NCI-H226 (cell line): ENCODE data around the gene EIF3I.

Experiments used
- DNase-seq: peaks from one replicate; pipeline ENCODE4 v3.0.0-alpha.2; 2015

Gene EIF3I

GRCh38 chr1:32221980-32222755 lies at the start of gene EIF3I, which contains the start of gene TMEM234:
Gene EIF3I, plus strand, starts transcription at chr1:32222407. Its CDS starts 35 bp downstream, at chr1:32222442.
Gene TMEM234, minus strand, starts transcription at chr1:32222353. Its CDS starts 31 bp downstream, at chr1:32222322.
- DNase-seq = peak; percentile 90

- DNase-seq = peak; percentile 34
Measured at GRCh38 chr1:32172621-32173245, 49.5 kb upstream of the EIF3I start.

- no peak for DNase-seq
Measured at GRCh38 chr1:32178380-32179192, 43.6 kb upstream of the EIF3I start.

GRCh38 chr1:32179193-32179442 lies 43.1 kb upstream of the EIF3I start:
- DNase-seq = no peak

- peak; percentile 94 for DNase-seq
Measured at GRCh38 chr1:32179443-32180185, 42.6 kb upstream of the EIF3I start, which contains the start of gene TXLNA. Gene TXLNA, plus strand, starts transcription at chr1:32179675. Its CDS starts 671 bp downstream, at chr1:32180346.

GRCh38 chr1:32180186-32181060 lies 41.8 kb upstream of the EIF3I start:
- peak; percentile 43 for DNase-seq

GRCh38 chr1:32181065-32181464 lies 41.1 kb upstream of the EIF3I start:
- no peak for DNase-seq

GRCh38 chr1:32181563-32181962 lies 40.6 kb upstream of the EIF3I start:
- DNase-seq = no peak

- DNase-seq = no peak
Measured at GRCh38 chr1:32182060-32182459, 40.1 kb upstream of the EIF3I start.

- no peak for DNase-seq
Measured at GRCh38 chr1:32184650-32185049, 37.6 kb upstream of the EIF3I start.

GRCh38 chr1:32186077-32186476 lies 36.1 kb upstream of the EIF3I start:
- no peak for DNase-seq

GRCh38 chr1:32186491-32186890 lies 35.7 kb upstream of the EIF3I start:
- DNase-seq = no peak

GRCh38 chr1:32187850-32188249 lies 34.4 kb upstream of the EIF3I start:
- no peak for DNase-seq

GRCh38 chr1:32192220-32192948 lies 29.8 kb upstream of the EIF3I start:
- no peak for DNase-seq

- no peak for DNase-seq
Measured at GRCh38 chr1:32194984-32195383, 27.2 kb upstream of the EIF3I start.

- no peak for DNase-seq
Measured at GRCh38 chr1:32195531-32195930, 26.7 kb upstream of the EIF3I start.

GRCh38 chr1:32195972-32196823 lies 26.0 kb upstream of the EIF3I start:
- no peak for DNase-seq

- DNase-seq = no peak
Measured at GRCh38 chr1:32197074-32197473, 25.1 kb upstream of the EIF3I start.

- DNase-seq = no peak
Measured at GRCh38 chr1:32197837-32198236, 24.4 kb upstream of the EIF3I start.
